Thoracic aorta (tissue), 2 donors: ENCODE measurements around the gene HSF2BP. TPM values are rescaled to one million over a fixed set of nuclear protein-coding genes. Genes with fewer than 3 reads are reported as not detected.

Experiments
- ATAC-seq: fragments of 150-250 bp; one replicate; pipeline ENCODE4 v1.8.0; 2017; ENCODE audit warnings: low read depth; ENCODE audit not compliant: insufficient number of reproducible peaks, low FRiP score
- DNase-seq: peaks from one replicate; pipeline ENCODE4 v3.0.0-alpha.2; 2020; ENCODE audit warnings: low spot score
- H3K27ac ChIP-seq, 2 donors: fragments of 200-600 bp; sonication (generic); 1 replicate in 1 of 2; 2 replicates in 1 of 2; pipeline ENCODE4 v1.5.1; 2016; ENCODE audit warnings: mild to moderate bottlenecking in 2 of 2, moderate library complexity in 2 of 2
- H3K27me3 ChIP-seq: fragments of 200-600 bp; sonication (generic); replicated peaks from 2 replicates; pipeline ENCODE4 v1.6.0; 2016; ENCODE audit warnings: mild to moderate bottlenecking; ENCODE audit not compliant: insufficient read depth
- H3K36me3 ChIP-seq: fragments of 200-600 bp; sonication (generic); one replicate; pipeline ENCODE4 v1.5.1; 2016
- H3K4me1 ChIP-seq, 2 donors: fragments of 200-600 bp; sonication (generic); 1 replicate in 1 of 2; 2 replicates in 1 of 2; pipeline versions ENCODE4 v1.5.1 to v1.6.0; 2016; ENCODE audit warnings: low read depth in 2 of 2, mild to moderate bottlenecking in 1 of 2; ENCODE audit not compliant: control insufficient read depth in 1 of 2
- H3K4me3 ChIP-seq: fragments of 200-600 bp; sonication (generic); 2 replicates; pipeline ENCODE4 v1.5.1; 2016; ENCODE audit warnings: mild to moderate bottlenecking
- H3K9me3 ChIP-seq: fragments of 200-600 bp; sonication (generic); 2 replicates; pipeline ENCODE4 v1.5.1; 2016
- CTCF ChIP-seq: fragments of 200-600 bp; sonication (generic); IDR thresholded peaks from one replicate; pipeline ENCODE4 v1.5.1; 2019; ENCODE audit warnings: antibody characterized with exemption
- total RNA-seq, 2 donors: library from RNA; depleted of rRNA; stranded (reverse); fragments of >200 nt; gene quantifications; one replicate each; pipeline versions ENCODE4 v1.1.0 to v1.2.3, GENCODE V29; 2016

Gene HSF2BP
- total RNA-seq, 2 donors from 2014 or later: 0.78 TPM; not detected in 1

- Histone ChIP-seq H3K27me3 (no peaks in the 10 kb centered on the region), H3K4me3 (no peak overlapping the region), H3K4me1 (no peaks in the 10 kb centered on the region), H3K27ac (no peak overlapping the region), H3K36me3 (no peaks in the 10 kb centered on the region), H3K9me3 (no peaks in the 10 kb centered on the region)
- TF ChIP-seq CTCF: peak; percentile 60
- DNase-seq: no peak
- ATAC-seq: no peak
Measured at GRCh38 chr21:43611598-43612369, 47.5 kb downstream of the HSF2BP start.

- ATAC-seq: no peak
- no peaks in the 10 kb centered on the region for H3K4me1 ChIP-seq
- TF ChIP-seq CTCF: no peak
- DNase-seq: no peak
- no peak overlapping the region for H3K27ac ChIP-seq
- no peak overlapping the region for H3K4me3 ChIP-seq
- H3K27me3 ChIP-seq: no peaks in the 10 kb centered on the region
- no peaks in the 10 kb centered on the region for H3K9me3 ChIP-seq
- H3K36me3 ChIP-seq: no peaks in the 10 kb centered on the region
Measured at GRCh38 chr21:43609501-43610340, 49.6 kb downstream of the HSF2BP start.

GRCh38 chr21:43608664-43609063 lies 50.6 kb downstream of the HSF2BP start:
- Histone ChIP-seq H3K4me3 (no peak overlapping the region), H3K27me3 (no peaks in the 10 kb centered on the region), H3K27ac (no peak overlapping the region), H3K36me3 (no peaks in the 10 kb centered on the region), H3K9me3 (no peaks in the 10 kb centered on the region), H3K4me1 (no peaks in the 10 kb centered on the region)
- no peak for TF ChIP-seq CTCF
- ATAC-seq (no peak), DNase-seq (no peak)

- Histone ChIP-seq H3K27ac (no peak overlapping the region), H3K4me3 (no peak overlapping the region), H3K27me3 (no peaks in the 10 kb centered on the region), H3K9me3 (no peaks in the 10 kb centered on the region), H3K4me1 (no peaks in the 10 kb centered on the region), H3K36me3 (no peaks in the 10 kb centered on the region)
- no peak for TF ChIP-seq CTCF
- ATAC-seq (no peak), DNase-seq (no peak)
Measured at GRCh38 chr21:43608225-43608624, 51.1 kb downstream of the HSF2BP start.
